ENCODE results near the gene SDK1.
A peak's percentile ranks its signal among the peaks of the same experiment; 100 is the strongest.

The SDK1 gene

GRCh38 chr7:4147926-4148620, 847.0 kb downstream of the SDK1 start:
- DNase-seq: no peak

- no peak for DNase-seq
These were observed 848.2 kb downstream of the SDK1 start for GRCh38 chr7:4149236-4149635.

DNA sequence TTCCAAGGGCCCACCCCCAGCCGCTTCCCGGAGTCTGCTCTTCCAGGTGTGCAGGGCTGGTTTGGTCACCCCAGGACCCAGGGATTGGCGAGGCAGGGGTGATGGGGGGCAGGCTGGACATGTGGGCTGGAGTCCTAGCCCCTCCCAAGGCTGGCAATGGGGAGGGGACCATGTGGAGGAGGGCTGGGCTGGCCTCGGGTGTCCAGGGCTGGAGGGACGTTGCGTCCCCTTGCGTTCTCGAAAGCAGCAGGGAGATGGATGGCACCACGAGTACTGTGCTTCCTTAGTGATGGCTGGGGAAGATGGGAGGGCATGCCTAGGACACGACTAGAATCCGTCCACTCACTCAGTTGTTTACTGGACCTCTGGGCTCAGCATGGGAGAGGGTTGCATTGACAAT, 848.6 kb downstream of the SDK1 start:
- no peak for DNase-seq

GRCh38 chr7:4150731-4151130, 849.7 kb downstream of the SDK1 start:
- no peak for DNase-seq

GRCh38 chr7:4151524-4151923, 850.5 kb downstream of the SDK1 start:
- no peak for DNase-seq

DNA sequence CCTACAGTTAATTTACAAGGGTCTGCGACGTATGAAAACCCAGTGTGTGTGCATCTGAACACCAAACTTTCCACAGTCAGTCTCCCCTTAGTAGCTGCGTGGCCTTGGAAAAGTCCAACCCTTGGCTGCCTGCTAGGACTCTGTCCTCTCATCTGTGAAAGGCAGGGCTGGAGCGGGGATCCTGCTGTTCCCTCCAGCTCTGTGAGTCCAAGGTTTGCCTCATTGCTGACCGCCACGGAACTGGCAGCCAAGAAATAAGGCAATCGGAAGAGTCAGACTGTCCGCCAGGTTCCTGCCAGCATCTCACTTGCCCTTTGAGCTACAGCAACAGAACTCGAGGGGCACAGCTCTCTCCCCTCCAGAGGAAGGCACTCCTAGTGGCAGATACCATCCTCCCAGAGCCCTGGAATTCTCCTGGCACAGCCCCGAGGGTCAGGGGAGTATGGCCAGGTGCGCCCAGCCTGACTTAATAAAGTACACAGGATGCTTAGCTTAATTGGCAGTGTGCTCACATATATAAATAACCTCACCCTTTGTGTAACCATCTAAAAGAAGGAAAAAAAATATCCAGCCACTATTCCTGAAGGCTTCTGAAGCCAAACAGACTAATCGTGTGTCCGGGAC, 851.0 kb downstream of the SDK1 start:
- DNase-seq: no peak

GRCh38 chr7:4154882-4155535, 854.0 kb downstream of the SDK1 start:
- no peak for DNase-seq

DNA sequence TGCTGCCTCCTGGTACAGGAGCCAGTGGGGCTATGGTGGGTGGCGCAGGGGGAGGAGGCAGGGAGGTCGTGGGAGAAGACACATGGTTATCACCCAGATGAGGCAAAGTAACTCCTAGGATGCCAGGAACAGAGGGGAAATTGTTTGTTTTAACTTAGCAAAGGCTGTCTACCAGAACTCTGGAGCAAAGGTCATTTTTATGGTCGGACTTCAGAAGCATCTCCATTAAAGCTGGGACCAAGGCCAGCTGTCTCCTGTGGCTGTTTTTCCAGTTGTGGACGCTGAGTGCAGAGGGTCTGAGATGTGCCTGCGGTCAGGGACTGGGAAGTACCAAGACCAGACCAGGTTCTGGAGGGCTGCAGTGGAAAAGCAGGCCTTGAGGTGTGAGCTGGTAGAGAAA, 855.1 kb downstream of the SDK1 start:
- no peak for DNase-seq

DNA sequence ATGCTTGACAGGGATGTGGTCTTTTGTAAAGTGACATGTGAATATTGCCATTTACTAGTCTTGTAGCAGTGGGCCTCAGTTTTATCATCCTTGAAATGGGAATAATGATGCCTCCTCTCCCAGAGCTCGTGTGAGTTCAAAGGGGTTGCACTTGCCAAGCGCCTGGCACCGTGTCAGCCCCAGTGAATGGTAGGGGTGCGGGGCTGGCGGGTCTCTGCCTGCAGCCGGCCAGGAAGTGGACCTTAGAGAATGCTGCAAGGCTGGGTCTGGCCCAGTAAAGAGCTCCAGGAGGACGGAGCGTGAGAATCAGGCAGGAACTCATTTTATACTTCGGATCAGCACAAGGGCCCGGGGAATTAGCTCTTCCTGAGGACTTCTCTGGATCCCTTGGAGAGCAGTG, 856.6 kb downstream of the SDK1 start:
- no peak for DNase-seq

GRCh38 chr7:4158441-4159153, 857.5 kb downstream of the SDK1 start:
- DNase-seq: no peak

DNA sequence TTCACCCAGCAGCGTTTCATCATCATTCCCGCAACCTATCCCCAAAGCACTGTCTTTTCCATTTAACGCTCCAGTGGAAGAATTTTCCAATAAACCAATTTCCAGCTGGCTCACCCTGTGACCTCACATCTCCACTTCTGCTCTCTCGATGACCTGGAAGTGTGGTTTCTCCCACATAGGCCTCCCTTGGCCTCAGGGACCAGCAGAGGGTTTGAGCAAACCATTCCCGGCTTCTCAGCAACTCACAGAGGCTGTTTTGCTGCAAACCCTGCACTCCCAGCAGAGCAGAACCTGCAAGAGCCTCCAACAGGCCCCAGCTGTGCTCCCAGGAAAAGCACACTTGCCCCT, 858.1 kb downstream of the SDK1 start:
- peak; percentile 43 for DNase-seq

DNA sequence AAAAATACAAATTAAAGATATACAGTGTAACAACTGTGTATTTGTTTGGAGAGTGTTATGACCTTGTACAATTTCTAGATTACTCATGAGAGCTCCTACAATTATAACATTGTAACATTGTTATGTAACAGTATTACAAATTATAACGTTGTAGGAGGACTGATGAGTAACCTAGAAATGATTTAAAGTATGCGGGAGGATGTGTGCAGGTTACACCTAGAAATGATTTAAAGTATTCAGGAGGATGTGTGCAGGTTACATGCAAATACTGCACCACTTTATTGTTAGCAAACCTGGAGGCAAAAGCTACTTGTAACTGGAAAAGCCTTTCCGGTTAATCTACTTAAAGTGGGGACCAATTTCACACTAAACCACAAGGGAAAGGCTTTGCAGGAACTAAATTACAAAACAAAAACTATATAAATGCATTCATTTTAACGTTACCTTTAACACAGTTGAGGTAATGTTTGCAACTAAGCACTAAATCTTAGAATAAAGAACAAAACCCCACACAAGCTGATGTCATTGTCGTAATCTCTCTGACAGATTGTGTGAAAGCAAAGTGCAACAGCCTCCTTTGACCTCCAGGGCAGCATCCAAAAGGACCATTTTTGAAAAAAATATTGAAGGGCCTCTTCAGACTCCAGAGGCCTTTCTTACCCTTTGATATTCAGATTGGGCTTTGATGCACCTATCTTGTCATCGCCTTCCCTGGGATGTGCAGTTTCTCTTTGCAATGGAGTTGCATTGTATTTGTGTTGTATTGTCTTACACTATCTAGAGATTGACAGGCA, 858.9 kb downstream of the SDK1 start:
- no peak for DNase-seq

DNA sequence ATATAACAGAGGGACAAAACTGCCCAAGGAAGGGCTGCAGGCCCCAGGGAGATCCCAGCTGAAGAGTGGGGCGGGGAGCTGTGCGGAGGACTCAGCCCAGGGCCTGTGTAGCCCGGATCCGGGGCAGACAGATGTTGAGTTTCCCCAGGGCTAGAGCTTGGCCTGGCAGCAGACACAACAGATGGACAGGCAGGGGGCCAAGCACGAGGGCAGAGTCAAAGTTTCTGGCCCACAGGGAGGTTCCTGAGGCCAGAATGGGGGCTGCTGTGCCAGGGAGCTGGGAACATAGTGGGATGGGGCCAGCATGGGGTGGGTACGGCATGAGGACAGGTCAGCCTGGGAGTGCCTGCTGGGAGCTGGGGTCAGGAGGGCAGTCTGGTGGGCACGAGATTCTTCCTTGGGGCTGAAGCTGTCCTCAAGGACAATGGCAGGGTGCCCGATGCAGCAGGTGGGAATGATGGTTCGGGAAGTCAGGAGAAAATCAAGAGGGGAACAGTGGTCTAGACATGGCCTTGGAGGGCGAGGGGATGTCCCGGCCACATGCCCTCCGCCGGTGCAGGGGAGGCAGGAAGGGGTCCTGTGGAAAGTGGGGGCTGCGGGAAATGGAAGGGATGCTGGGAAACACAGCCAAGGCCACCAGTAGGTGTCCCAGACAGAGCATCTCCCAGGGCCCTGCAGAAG, 862.0 kb downstream of the SDK1 start:
- DNase-seq: peak; percentile 72

DNA sequence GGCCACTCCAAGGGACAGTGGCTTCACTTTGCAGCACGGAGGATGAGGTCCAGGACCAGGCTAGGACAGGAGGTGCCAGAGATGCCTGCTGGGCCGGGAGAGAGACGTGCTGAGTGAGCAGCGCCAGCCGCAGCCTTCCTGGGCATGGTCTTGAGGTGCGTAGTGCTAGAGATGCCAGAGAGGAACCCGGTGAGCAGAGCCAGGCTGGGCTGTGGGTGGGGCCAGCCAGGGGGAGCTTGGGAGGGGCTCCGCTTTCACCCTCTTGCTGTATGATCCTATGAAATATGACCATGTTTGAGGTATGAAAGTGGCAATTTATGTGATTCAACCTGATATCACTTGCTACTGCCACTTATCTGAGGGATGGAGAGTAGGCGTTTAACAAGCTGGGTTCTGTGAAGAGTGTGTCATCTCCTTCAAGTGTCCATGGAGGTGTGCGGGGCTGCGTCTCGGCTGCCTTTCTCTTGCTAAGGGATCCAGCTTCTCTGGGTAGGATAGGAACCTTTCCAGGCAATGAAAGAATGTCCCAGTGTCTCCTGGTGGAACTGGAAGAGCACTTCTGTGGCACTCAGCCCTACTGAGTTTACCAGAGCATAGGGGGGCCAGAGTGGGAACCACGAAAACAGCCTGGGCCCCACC, 862.6 kb downstream of the SDK1 start:
- no peak for DNase-seq

DNA sequence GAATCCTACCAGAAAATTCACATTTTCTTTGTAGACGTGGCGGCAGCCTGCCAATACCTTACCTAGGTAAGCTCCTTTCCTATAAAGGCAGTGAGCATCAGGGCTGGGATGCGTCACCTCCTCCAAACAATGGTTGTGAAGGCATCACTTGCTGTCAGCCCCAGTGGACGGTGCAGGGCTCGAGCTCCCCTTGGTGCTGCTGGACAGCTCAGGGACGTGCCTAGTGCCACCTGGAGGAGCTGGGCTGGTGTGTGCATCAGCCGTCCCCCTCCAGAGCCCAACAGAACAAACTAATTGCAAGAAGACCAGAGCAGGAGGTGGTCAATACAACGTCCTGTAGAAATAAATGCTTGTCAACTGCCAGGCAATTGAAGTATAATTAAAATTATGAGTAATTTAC, 863.5 kb downstream of the SDK1 start:
- no peak for DNase-seq

- no peak for DNase-seq
These were observed 865.3 kb downstream of the SDK1 start for GRCh38 chr7:4166340-4166739.

- no peak for DNase-seq
These were observed 865.8 kb downstream of the SDK1 start for GRCh38 chr7:4166807-4167206.

DNA sequence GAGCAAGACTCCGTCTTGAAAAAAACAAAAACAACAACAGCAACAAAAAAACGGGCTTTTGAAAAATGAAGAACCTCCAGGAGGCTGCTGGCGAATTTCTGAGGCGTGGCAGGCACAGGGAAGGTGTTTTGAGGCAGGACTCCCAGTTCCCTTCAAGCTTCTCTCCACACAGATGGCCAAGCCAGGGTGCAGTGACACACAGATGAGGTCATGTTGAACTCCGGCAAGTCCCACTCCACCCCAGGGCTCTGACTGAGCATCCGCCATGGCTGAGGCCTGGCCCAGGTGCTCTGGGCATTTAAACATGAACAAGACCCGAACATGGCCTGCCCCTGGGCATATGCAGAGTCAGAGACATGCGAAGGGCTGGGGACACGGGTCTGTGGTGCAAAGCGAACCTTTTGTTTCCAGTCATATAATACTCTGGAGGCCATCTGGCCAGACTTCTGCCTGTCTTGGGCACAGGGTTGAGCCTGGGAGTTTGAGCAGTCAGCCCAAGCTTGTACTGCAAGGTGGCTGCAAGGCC, 866.4 kb downstream of the SDK1 start:
- no peak for DNase-seq

GRCh38 chr7:4168041-4168440, 867.0 kb downstream of the SDK1 start:
- DNase-seq: no peak

- DNase-seq: no peak
These were observed 867.5 kb downstream of the SDK1 start for GRCh38 chr7:4168541-4168940.

DNA sequence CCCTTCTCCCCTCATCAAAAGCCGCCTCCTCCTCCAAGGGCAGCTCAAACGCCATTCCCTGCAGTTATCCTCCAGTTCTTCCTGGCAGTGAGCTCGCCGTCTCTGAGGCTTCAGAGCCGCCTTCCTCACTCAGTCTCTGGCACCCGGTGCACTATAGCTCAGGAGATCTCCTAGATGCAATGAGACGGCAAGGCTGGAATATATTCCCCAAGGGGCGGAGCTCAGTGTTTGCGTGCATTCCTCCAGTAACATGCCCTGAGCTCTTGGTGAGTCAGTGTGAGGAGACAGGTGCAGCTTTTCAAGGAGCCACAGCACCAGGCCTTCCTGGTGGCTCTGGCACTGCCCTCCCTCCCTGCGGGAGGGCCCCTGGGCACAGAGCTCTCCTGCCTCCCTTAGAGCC, 868.4 kb downstream of the SDK1 start:
- no peak for DNase-seq

Measured in femur (tissue), 1 donor.